HL-60/S4 treated with retinoic acid at 250 ng/mL for 4 days and 3 days (cell line): ENCODE results near the gene CHRNA1.

Experiments
- in situ Hi-C: fragments of 300-500 bp; cut with MboI; formaldehyde crosslinking; loops from 2 replicates; pipeline ENCODE4 v1.7.0; 2022; ENCODE audit warnings: low sequenced_read_pairs

The CHRNA1 gene

DNA sequence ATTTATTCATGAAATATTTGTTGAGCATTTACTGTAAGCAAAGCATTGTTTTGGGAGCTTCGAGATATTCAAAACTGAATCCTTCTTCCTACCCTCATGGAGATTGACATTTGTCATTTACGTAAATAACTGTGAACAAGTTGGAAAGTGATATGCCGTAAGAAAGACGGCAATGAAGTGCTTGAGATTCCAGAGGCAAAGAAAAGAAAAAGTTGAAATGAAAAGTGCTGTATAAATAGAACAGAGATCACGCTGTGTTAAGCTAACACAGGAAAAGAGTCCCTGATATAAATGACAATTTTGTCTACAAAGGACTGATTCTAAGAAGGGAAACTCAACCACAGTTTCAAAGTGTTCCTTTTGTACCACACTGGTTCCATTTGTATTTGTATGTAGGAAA, 1.8 kb downstream of the CHRNA1 start:
- in situ Hi-C loops, result loop anchor here (25.0 kb wide), 1 partner anchor 225 kb away; no protein-coding TSS in a partner anchor

DNA sequence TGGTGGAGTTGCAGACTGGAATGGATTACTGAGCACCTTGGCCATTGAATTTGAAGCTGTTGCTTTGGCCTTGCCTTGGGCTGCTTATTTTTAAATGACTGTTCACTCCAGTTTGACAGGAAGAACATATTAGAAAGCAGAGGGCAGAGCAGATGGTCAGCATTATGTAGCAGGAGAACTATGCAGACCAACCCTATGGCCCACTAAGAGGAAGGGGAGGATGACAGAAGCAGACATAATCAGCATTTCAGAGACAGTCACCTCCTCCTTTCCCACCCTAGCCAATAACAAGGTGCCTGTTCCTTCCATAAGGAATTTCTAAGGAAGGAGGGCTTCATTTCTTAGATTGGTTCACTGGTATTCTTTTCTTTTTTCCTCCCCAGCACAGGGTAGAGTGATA, 2.4 kb downstream of the CHRNA1 start:
- in situ Hi-C loops, result loop anchor here (25.0 kb wide), 1 partner anchor 225 kb away; no protein-coding TSS in a partner anchor

DNA sequence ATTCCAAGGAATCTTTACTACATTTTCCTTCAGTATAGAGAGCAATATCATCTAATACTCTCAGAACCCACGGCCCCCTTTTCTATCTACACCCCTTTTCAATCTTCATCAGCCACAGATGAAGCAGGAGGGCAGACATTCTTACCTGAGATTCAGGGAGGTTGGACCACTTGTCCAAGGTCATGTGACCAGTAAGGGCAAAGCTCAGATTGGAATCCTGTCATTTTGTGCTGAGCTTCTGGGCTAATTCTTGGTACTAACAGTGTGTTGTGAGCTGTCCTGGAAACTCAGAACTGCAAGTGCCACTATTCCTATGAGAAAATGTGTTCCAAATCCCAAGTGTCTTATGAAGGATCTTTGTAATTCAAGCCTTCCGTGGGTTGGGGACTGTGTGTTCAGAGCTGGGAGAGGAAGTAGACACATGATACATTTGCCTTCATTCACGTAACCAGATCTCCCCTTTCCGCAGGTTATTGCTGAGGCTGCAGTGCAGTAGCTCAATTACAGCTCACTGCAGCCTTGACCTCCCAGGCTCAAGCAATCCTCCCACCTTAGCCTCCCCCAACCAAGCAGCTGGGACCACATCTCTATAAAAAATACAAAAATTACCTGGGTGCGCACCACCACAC, 3.3 kb downstream of the CHRNA1 start:
- in situ Hi-C loops, result loop anchor here (25.0 kb wide), 1 partner anchor 226 kb away; no protein-coding TSS in a partner anchor

DNA sequence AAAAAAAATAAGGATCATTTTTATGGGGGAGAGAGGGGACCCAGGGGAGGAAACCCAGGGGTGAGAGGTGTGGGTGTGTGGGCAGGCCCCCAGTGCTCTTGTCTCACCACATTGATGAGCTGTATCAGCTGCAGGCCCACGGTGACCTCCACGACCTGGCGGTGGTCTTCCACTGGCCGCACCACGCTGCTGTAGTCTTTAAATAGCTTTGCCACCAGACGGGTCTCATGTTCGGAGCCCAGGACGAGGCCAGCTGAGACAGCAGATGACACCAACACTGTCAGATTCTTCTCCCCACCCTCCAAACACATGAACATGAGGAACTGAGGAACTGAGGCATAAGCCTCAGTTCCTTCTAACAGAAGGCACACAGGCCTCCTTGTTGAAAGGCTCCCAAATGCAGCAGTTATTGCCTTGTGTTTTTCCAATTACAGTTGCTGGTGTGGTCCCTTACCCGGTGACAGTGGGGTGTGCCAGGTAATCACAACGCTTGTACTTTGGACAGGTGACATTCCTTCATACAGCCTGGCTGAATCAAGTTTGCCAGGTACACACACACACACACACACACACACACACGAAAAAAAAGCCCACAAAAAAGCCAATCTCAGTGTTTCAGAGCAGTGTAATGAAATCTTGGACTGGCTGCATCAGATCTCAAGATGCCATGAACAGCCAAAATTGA, 4.7 kb downstream of the CHRNA1 start:
- in situ Hi-C loops, result loop anchor here (25.0 kb wide), 1 partner anchor 228 kb away; no protein-coding TSS in a partner anchor

DNA sequence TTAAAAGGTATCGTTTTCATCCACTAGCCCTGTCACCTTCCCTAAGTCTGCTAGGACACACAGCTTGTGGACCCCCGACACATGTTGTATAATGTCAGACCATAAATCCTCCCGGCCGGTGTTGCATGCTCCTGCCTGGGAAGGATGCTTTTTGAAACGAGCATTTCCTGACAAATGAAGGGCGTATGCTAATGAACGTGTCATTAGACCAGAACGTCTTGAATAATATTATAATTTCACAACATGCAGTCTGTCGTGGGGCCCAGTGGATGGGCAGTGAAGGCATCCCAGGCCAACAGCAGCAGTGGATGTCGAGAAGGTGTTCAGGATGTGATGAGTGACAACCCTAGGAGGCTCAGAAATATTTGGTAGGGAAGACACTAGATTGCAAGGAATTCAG, 7.5 kb downstream of the CHRNA1 start:
- in situ Hi-C loops, result loop anchor here (25.0 kb wide), 1 partner anchor 231 kb away; no protein-coding TSS in a partner anchor

DNA sequence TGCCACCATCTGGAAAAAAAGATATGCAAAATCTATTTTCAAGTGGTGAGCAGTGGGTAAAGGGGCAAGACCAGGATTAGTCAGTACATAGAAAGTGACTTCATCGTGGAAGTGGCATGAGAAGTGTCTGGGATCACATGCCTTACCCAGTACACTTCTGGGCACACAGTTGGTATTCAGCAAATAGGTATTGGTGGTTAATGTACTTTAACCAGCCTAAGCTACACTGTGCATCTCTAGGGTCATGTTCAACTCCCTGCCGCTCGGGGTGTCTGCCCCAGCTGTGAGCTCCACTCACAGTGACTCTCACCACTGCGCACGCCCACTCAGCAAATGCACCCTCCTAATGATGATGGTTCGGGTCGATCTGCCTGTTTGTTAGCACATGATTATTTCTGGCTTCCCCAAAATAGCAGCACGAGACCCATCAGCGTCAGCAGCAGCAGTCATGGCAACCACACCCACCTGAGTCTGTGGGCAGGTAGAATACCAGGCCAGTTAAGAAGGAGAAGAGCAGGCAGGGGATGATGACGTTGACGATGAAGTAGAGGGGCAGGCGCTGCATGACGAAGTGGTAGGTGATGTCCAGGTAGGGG, 11.1 kb downstream of the CHRNA1 start:
- in situ Hi-C loops, result loop anchor here (25.0 kb wide), 1 partner anchor 234 kb away; no protein-coding TSS in a partner anchor

DNA sequence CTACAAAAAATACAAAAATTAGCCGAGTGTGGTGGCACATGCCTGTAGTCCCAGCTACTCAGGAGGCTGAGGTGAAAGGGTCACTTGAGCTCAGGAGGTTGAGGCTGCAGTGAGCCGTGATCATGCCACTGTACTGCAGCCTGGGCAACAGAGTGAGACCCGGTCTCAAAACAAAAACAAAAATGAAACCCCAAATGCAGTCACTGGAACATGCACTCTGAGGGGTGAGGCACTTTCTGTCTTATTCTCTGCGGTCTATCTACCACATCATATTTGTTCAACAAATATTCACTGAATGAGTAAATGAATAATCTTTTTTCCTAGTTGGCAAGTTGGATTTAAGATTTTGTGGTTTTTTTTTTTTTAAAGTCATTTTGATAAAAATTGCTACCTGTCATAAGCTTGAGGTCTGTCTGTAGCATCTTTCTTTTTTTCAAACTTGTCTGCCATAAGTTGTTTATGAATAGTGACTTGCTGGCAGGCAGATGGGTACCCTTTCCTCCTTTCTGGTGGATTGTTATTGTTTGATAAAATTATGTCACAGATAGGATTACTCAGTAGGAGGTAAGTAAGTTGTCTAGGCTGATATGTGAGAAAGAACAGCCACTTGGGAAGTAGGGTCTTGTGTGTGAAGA, 11.8 kb downstream of the CHRNA1 start:
- in situ Hi-C loops, result loop anchor here (25.0 kb wide), 1 partner anchor 235 kb away; no protein-coding TSS in a partner anchor

DNA sequence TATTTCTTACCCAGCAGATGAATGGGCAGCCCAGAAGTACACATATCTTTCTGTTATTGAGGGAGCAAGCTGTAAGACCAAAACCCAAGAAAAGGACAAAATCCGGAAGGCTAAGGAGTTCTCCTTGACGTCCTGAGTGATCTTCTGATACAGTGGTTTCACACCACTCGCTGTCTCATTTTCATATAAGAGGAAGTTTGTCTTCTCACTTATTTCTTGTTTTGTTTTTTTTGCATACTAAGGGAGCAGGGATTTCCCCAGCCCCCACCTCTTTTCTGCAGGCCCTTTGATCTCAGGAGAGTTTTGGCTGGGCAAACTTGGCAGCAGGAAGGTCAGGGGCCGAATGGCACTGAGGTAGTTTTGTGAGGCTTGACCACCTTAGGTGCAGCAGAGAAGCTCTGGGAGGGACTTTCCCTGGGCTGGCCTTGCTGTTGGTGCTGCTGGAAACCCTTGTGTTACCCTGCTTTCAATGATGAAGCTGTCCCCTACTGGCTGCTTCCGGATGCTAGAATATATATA, 13.3 kb downstream of the CHRNA1 start:
- in situ Hi-C loops, result loop anchor here (25.0 kb wide), 1 partner anchor 236 kb away; no protein-coding TSS in a partner anchor

DNA sequence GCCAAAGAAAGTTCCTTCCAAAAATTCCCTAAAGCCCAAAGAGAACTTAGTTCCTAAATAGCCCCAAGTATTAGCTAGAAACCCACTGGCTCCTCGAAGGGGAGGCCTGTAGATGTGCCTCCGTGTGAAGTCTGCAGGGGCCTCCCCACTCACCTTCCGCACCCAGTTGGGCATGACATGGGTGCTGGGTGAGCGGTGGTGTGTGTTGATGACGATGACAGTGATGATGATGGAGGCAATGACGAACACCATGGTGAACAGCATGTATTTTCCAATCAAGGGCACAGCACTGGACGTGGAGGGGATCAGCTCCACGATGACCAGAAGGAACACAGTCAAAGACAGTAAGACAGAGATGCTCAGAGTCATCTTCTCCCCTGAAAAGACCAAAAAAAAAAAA, 14.5 kb downstream of the CHRNA1 start:
- in situ Hi-C loops, result loop anchor here (25.0 kb wide), 1 partner anchor 238 kb away; no protein-coding TSS in a partner anchor

DNA sequence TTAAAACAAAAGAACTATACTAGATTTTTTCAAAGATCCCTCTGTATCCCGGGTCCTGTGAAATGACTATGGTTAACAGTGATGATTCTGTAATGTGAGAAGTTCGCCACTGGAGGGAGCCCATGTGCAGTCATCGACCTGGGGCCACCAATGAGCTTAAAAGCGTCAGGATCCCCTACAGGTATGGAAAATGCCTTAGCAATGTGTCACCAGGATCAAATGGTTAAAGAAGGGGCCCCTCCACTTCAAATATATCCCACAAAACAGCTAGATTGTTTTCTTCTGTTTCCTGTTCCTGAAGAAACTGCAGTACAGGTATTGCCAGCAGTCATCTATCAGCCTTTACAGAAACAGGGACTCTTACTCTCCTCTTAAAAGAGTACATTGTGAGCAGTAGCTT, 15.3 kb downstream of the CHRNA1 start:
- in situ Hi-C loops, result no loop called here

DNA sequence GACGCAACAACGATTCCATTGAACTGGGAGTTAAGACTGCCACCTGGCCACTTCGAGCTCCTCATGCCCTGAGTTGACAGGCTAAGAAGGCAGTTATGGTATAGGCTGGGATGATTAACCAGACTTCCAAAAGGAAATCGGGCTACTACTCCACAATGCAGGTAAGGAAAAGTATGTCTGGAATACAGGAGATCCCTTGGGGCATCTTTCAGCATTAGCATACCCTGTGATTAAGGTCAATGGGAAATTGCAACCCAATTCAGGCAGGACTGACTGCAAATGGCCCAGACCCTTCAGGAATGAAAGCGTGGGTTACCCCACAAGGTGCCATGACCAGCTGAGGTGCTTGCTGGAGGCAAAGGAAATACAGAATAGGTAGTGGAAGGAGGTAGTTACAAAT, 19.1 kb downstream of the CHRNA1 start:
- in situ Hi-C loops, result no loop called here

DNA sequence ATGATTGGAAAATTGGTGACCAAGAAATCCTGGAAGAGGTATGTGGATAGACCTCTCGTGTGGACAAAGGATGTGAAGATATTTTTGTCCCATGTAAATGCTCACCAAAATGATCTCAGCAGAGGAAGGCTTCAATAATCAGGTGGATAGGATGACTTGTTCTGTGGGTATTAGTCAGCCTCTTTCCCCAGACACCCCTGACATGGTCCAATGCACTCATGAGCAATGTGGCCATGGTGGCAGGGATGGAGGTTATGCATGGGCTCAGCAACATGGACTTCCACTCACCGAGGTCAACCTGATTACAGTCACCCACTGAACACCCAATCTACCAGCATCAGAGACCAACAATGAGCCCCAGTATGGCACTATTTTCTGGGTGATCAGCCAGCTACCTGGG, 20.2 kb downstream of the CHRNA1 start:
- in situ Hi-C loops, result no loop called here

DNA sequence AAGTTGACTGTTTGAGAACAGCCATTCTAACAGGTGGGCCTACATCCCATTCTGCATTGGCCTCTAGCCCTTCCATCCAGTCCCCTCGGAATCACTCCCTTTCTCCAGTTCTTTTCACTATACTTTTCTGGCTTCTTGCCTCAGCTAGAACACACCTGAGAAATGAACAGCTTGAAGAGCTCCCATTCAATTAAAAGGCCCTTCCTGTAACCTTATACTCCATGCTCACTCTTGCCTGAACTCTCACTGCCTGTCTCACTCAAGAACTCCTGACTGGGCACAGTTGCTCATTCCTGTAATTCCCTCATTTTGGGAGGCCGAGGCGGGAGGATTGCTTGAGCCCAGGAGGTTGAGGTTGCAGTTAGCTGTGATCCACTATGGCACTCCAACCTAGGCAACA, 23.6 kb downstream of the CHRNA1 start:
- in situ Hi-C loops, result no loop called here

DNA sequence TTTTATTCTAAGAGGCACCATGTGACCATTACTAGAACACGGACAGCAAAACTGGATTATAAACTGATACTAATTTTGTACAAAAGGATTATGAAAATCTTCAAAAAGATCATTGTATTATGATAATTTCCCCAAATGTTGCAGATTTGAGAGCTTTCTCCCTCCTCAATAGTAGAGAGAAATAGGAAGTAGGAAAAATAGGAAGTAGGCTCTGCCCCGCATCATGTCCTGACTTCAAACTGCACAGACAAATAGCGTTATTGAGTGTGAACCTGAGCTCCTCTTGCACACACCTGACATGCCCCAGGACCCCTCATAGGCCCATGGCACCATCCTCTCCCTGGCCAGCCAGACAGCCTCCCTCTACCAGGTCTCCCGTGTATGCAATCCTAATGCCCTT, 25.4 kb downstream of the CHRNA1 start:
- in situ Hi-C loops, result no loop called here

DNA sequence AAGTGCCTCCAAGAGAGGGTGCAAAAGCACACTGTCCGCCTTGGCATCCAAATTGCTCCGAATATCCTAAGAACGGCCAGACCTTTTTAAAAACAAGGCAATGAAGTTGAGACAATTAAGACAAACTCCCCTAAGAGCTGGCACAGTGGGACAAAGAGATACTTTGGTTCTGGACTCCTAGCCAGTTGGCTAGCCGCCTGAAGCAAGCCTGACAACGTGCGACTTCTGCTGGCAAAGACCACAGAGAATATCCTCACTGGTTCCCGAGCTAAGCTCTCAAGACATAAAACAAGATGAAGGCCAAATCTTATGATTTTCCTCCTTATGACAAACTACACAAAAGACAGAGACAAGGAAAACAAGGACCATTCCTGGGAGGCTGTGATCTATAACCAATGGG, 32.7 kb downstream of the CHRNA1 start:
- in situ Hi-C loops, result no loop called here

DNA sequence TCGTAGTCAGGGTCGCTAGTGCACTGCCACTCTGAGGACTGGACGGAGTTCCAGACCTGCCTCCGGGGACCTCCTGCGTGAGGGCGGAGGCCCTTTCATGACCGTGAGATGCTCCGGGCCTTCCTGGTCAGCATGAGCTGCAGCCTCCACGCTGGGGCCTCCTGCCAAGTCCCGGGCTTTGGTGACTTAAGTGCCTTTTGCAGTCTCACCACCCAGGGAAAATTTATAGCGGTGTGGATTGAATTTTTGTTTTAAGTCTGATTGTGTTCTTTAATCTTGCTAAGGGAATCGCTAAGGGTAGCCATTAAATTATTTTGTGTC, 33.6 kb downstream of the CHRNA1 start:
- in situ Hi-C loops, result no loop called here

DNA sequence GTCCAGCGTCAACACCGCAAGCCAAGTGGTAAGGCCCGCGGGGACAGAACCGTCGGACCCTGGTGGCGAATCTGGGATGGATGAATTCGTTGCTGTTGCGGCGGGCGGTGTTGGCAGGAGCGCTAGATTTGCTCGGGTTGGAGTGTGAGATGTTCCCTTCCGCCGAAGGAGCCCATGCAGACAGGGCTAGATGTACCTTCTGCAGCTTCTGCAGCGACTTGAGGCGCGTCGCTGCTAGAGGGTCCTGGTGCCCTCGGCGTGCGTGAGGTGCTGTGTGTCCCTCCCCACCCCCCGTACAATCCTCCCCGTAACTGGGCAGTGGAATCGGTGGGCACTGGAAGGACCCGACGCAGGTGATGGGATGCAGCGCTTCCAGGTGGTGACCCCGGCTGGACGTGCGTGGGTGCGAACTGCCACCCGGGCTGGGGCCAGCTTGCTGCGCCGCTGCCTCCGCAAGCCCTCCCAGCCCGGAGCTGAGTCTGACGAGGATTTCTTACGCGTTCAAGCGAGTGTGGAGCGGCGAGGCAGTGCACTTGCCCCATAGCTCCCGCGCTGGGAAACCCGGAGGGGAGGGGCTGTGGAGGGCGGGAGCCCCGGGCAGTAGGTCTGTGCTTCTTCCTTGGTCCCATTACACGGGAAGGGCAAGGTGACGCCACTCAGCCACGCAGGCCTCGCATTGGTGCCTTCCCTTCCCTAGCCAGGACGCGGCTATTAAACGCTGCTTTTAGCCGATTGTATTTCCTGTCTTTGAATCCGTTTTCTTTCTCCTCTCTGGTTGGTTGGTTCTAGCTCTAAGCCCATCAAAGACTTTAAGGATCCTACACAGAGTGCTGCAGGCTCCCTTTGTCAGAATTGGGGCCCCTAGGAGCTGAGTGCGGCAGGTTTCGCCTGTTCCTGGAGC, 34.2 kb downstream of the CHRNA1 start:
- in situ Hi-C loops, result no loop called here

DNA sequence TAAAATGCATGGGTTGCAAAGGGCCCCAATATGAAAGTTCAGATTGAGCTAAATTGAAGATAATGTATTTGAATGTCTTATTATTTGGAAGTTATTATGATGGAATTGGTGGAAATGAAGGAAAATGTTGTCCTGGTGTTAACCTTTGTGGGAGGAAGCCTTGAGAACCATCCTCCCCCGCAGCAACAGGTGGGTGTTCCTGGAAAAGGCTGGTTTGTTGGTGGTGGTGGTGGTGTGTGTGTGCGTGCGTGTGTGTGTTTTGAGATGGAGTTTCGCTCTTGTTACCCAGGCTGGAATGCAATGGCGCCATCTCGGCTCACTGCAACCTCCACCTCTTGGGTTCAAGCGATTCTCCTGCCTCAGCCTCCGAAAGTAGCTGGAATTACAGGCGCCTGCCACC, 36.2 kb downstream of the CHRNA1 start:
- in situ Hi-C loops, result no loop called here

DNA sequence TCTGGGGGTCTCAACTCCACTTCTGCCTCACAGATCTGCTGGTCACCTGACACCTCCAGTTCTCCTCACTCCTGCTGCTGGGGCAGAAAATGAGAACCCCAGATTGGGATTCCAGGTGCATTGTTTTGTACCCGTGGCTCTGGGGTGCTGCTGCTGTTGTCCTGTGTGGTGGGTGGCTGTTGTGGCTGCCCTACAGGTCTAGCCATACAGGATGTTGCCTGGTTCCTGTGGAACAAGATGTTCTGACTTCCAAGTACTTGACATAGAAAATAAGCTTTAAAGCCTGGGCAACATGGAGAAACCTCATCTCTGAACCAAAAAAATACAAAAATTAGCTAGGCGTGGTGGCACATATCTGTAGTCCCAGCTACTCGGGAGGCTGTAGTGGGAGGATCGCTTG, 38.1 kb downstream of the CHRNA1 start:
- in situ Hi-C loops, result no loop called here

DNA sequence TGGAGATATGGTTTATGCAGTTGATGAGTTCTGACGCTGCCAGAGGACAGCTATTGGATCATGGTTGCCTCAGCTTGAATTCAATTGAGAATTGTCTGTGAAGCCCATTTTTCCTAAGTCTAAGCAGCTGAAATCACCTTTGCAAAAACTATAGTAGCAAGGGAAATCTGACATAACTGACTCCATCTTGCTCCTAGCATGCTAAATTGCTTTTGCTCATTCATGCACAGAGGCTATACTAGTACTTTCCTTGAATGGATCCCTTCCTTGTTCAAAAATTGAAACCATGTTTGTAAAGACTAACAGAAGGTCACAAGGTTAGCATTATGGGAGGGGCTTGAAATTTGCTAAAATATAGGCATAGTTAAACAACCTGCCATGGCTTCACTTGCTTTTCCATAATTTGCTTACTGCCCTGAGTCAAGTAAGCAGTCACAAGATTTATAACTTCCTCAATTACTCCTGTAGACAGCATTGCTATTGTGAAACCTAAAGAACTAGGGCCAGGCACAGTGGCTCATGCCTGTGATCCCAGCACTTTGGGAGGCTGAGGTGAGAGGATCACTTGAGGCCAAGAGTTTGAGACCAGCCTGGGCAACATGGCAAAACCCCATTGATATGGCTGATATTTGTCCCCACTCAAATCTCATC, 41.2 kb downstream of the CHRNA1 start:
- in situ Hi-C loops, result loop anchor here (25.0 kb wide), 1 partner anchor 564 kb away; no protein-coding TSS in a partner anchor
